HG03095 (cell line): Measurements from ENCODE around the gene TARBP1.

ENCODE experiments used
- ATAC-seq: cut with Tn5 transposase; IDR thresholded peaks from one replicate; pipeline ENCODE4 v1.9.1; 2021; ENCODE audit warnings: moderate library complexity; ENCODE audit not compliant: unreplicated experiment

TARBP1 gene

DNA sequence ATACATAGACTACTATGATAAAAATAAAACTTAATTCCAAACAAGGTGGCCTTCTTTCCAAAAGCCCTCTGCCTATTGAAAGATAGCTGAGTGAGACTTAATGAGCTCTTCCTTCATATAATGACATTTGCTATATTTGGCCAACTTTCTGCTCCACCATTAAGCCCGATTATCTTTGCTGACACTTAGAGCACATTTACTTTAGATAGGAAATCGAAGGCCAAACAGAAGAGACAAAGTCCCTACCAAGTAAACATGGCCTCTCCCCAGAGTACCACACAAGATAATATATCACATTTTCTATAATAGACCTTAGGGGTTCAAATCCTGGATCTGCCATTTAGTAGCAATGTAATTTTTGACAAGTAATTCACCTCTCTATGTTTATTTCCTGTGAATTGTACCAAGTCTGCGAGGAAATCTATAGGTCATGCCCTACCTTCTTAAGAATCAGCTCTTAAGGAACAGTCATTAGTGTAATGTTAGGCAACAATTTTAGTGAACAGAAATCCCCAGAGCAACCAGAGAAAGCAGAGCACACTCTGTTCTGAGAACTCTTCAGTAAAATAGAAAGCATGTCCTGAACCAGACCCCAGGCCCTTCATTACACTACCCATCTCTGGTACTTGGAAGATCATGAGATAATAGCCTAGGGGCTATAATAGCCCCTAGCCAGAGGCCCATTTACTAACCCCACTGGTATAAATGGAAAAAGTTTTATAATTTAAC is 123.0 kb downstream of the TARBP1 start:
- ATAC-seq: no peak

GRCh38 chr1:234348964-234349363 is 130.0 kb downstream of the TARBP1 start:
- no peak for ATAC-seq

GRCh38 chr1:234345237-234345636 is 133.7 kb downstream of the TARBP1 start:
- ATAC-seq: no peak

DNA sequence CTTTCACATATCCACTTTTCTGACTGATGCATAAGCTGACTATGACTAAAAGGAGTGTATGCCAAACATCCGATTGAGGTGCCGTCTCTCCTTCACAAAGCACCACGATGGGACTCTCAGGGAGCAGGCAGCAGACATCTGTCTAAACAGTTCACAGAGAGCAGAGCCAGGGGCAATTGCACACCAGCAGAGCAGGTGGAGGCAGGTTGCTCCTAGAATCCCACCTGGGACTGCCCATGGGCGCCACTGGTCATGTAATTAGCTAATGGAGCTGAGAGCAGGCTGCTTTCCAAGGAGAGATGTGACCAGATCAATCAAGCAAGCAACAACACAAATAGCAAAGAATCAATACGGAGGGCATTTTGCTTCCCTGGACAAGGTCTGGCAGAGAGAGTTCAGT is 136.2 kb downstream of the TARBP1 start:
- ATAC-seq: no peak
